Ecto neural progenitor cell (in vitro differentiated cells): ENCODE measurements around the gene PTGES3L.
"Not testable (repeated sequence)": the region's sequence is repeated elsewhere in the genome, so short reads cannot be mapped to it uniquely, and the experiment has no call there.

Source experiments
- DNase-seq: peaks from one replicate; pipeline ENCODE4 v3.0.0-alpha.2; 2018; ENCODE audit warnings: low spot score

PTGES3L gene

DNA sequence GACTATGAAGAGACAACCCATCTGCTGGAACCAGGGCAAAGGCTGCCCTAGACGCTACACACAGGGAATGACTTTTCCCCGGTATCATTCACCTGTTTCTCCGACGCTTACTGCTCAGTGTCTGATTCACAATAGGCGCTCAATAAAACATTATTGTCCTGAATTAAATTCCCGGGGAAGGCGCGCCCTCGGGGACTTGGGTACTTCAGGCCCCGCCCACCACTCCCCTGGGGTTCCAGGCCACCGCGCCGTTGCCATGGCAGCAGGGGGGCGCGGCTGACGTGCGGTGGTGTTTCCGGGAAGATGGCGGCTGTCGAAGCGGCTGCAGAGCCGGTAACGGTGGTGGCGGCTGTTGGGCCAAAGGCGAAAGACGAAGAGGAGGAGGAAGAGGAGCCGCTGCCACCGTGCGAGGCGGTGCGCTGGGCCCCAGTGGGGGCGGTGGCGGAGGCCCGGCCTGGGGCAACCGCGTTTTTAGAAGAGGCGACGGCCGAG, 440 bp upstream of the PTGES3L start, which contains the start of gene RUNDC1:
RUNDC1 (plus strand) TSS at position 292 of the 492 bp plus-strand sequence; CDS start at position 304, 12 bp downstream.
- peak; percentile 97 for DNase-seq

GRCh38 chr17:42975701-42976100, 4.2 kb downstream of the PTGES3L start:
- DNase-seq: not testable (repeated sequence)

- no peak for DNase-seq
Observed at GRCh38 chr17:42975265-42975664, 4.6 kb downstream of the PTGES3L start.

GRCh38 chr17:42973323-42973722, 6.6 kb downstream of the PTGES3L start:
- DNase-seq: not testable (repeated sequence)

DNA sequence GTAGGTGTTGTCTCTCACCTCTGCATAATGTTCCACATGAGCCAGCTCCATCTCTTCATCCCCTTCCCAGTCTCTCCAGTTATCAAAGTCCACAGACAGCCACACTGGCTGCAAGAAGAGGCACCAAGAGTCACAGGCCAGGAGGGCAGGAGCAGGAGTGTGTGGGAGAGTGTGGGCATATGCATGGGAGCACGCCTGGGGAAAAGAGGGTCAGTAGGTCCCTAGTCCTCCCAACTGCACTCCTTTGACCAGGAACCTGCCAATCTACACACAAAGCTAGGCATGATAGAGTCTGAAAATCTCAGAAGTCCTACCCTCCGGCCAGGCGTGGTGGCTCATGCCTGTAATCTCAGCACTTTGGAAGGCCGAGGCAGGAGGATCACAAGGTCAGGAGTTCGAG, 8.3 kb downstream of the PTGES3L start:
- no peak for DNase-seq

- DNase-seq: no peak
Observed at GRCh38 chr17:42969001-42969581, 10.8 kb downstream of the PTGES3L start.

DNA sequence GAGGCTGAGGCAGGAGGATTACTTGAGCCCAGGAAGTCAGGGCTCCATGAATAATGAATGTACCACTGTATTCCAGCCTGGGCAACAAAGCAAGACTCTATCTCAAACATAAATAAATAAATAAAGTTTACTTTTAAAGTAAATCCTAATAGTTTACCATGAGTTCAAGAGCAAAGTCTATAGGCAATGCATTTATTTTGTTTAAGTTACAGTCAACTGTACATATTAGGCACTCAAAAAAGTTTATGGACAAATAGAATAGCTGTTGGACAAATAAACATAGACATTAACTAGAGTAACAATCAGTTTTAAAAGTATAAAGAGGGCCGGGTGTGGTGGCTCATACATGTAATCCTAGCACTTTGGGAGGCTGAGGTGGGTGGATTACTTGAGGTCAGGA, 12.0 kb downstream of the PTGES3L start:
- no peak for DNase-seq

DNA sequence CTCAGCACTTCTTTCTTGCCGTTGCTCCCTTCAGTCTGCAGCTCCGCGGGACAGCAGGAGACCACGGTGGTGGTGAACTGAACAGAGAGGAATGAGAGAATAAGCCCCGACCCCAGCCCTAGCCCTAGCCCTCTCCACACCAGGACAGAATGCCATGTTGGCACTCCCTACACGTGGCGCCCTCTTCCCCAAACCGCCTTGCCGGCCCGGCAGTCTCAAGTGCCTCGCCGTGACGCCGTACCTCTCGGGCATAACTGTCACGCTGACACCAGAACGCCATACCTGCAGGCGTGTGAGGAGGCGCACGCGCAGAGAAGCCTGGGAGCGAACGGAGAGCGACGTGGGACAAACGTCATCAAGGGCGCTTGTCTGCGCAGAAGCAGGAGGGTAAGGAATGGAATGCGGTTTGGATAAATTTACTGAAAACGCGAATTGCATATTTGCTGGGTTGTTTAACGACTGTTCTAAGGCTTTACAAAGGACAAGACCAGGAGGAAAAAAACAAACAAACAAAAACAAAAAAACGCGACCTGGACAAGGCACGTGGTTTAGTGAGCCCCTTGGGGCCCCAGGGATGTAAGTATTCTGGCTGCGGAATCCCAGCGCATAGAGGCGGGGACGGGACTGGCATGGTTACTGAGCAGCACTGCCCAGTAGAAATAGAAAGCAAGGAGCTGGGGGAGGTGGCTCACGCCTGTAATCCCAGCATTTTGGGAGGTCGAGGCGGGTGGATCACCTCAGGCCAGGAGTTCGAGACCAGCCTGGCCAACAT, 15.5 kb downstream of the PTGES3L start, which contains the start of gene AARSD1:
AARSD1 (minus strand) TSS at position 294 of the 772 bp plus-strand sequence; CDS start at position 280, 14 bp downstream.
- peak; percentile 95 for DNase-seq

DNA sequence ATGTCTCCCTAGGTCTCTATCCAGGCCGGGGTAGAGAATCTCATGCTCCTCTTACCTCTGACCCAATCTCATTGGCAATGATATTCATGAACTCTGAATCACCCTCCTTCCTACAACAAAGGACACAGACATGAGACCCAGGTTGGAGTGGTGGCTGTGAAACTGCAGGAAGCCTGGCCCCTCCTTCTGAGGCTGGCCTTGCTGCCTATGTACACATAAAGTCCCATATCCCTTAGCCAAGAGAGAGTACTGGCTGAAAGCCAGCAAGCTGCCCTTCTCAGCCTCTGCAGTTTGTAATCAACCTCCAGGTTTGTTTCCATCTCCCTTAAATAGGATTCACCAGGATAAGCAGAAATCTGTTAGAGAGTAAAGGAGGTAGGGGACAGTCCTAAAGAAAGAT, 26.2 kb downstream of the PTGES3L start:
- no peak for DNase-seq

DNA sequence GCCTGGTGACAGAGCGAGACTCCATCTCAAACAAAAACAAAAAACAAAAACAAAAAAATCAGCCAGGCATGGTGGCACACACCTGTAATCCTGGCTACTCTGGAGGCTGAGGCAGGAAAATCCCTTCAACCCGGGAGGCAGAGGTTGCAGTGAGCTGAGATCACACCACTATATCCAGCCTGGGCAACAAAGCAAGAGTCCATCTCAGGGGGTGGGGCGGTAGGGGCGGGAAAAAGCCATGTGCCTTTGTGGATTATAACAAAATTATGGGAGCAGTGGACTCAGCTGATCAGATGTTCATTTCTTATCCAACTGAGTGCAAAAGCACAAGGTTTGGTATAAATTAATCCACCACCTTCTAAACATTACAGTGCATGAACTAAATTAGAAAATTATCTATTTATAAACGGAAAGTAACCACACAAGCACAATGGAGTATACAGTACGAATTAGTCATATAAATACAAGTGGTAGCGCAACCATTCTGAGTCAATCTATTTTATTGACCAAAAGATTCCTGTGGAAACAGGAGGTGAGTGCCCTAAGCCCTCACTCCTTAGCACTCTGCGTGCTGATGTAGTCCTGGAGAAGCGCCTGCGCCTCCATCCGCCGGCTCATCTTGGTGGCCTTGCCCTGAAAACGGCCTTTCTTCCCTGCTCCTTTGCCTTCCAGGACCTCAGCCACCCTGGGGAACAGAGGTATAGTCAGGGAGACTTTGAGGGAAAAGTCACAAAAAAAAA, 29.7 kb downstream of the PTGES3L start:
- DNase-seq: no peak

DNA sequence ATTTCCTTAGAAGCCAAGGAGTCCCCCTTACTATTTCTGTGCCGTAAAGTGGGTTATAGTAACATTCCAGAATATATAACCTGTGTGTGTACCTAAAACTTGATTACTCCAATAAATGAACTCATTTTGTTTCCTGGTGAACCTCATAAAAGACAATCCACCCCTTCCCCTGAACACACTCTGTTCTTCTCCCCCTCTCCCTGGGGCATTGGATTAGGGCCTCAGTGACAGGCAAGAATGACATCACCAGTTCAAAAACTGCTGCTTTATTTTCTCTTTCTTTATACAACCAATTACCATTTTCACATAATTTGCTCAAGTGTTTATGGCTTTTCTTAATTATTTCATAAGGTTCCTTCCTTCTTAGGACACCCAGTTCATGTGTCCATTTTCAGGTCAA, 33.1 kb downstream of the PTGES3L start:
- DNase-seq: no peak

GRCh38 chr17:42944211-42944610, 35.7 kb downstream of the PTGES3L start:
- no peak for DNase-seq

DNA sequence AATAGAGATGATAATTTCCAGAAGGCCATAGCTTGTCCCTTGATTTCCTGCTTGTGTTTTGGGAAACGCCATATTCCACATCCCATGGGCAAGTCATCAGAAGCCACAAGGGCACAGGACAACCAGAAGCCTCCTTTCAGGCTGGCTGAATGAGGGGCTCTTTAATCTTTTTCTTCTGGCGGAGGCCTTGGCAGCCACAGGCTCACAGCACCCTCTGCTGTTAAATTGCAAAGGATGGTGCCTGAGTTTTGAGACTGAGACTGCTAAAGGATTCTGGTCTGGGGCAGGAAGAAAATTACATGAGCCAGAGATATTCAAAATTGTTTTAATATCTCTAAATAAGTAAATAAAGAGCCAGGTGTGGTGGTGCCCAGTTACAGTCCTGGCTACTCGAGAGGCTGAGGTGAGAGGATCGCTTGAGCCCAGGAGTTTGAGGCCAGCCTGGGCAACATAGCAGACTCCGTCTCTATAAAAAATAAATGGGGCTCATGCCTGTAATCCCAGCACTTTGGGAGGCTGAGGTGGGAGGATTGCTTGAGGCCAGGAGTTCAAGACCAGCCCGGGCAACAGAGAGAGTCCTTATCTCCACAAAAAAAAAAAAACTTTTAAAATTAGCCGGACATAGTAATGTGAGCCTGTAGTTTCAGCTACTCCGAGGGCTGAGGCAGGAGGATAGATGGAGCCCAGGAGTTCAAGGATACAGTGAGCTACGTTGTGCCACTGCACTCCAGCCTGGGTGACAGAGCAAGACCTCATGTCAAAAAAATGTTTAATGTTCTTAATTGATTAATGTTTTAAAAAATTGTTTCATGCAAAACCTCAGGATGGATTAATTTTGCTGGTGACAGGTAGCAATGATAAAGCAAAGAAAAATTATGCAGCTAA, 41.9 kb downstream of the PTGES3L start:
- peak; percentile 74 for DNase-seq

- DNase-seq: no peak
Observed at GRCh38 chr17:42929497-42929844, 50.4 kb downstream of the PTGES3L start.

DNA sequence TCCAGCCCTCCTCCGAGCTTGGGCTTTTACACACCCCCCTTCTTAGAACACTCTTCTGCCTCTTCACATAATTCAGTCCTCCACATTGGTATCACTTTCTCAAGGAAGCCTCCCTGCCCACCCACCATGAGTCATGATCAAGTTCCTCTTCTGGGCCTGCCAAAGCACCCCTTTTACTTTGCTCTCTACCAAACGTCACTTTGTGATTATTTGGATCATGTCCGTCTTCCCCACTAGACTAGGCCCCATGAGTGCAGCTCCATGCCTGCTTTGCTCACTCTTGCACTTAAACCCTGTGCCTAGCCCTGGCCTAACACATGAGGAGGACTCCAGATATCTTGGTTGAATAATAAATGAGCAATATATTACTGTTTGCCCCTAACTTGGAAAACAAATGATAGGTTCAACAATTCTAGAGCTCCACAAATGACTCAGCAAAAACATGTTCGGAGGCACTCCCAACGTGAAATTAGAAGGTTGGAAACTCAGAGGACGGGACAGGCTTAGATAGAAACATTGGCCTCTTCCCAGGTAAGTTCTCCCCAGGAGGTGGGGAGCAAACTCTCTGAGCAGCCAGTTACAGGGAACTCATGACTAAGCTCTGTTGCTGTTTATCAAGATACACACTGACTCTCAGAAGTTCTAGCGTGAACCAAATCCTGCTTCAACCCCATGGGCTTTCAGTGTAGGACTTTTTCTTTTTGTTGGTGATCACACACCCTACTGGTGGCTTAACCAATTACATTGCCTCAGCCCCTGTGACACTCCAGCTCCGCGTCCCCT, 51.0 kb downstream of the PTGES3L start:
- peak; percentile 61 for DNase-seq

DNA sequence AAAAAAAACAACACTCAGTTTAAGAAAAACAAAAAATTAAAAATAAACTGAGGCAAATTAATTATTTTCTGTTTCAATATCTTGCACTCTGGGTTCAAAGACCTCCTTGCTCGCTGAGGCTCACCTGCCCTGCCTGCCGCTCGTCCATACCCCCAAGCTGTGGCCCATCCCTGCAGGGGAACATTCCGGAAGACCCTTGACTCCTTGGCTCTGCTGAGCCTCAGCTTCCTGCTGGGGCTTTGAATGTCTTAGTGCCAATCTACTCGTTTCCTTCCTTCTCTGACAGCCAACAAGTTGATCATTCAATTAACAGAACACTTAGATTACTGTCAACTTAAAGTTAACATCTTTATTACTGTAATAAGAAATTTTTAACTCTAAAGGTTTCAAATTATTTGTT, 55.0 kb downstream of the PTGES3L start:
- no peak for DNase-seq

- DNase-seq: not testable (repeated sequence)
Observed at GRCh38 chr17:42923472-42923871, 56.4 kb downstream of the PTGES3L start.

DNA sequence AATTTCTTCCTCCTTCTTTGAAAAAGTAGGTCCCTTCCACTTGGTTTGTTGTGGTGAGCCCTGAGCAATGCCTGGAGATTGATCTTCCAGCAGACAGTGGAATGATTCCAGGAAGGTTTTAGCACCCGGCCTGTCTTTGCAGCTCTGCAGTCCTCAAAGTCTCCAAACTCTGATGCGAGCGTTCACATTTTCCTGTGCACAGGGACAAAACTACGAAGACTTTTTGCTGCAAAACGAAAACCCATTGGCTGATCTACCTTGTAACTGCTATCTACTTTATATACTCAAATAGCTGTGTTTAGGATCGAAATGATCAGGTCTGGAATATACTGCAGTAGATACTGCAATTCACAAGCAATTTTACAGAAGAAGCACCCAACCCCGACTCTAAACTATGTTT, 57.6 kb downstream of the PTGES3L start:
- DNase-seq: no peak

- DNase-seq: no peak
Observed at GRCh38 chr17:42920922-42921321, 59.0 kb downstream of the PTGES3L start.

GRCh38 chr17:42920106-42920900, 59.6 kb downstream of the PTGES3L start:
- no peak for DNase-seq
